ENCODE results near the gene JDP2. TPM values are rescaled to one million over a fixed set of nuclear protein-coding genes. Genes with fewer than 3 reads are reported as not detected.

JDP2 gene
- total RNA-seq, 1 experiment from 2014 or later = 22.8 TPM

GRCh38 chr14:75522224-75522982 is 94.6 kb downstream of the JDP2 start, which contains the start of gene BATF:
Gene BATF (plus strand): TSS chr14:75522469. CDS start chr14:75522683, 214 bp downstream.
- H3K79me2 ChIP-seq (ENCODE audit: insufficient read depth, low read length) = no peaks in the 10 kb centered on the region
- no peaks in the 10 kb centered on the region for H3K23me2 ChIP-seq (ENCODE audit: insufficient read length, low read depth, low read length, poor library complexity, severe bottlenecking)
- H3K4me2 ChIP-seq (ENCODE audit: insufficient read depth, insufficient read length, low read length) = no peak within 1 kb of the TSS
- H4K20me1 ChIP-seq (ENCODE audit: control insufficient read depth, insufficient read depth, insufficient read length) = no peaks in the 10 kb centered on the region
- TF ChIP-seq CTCF (conservative IDR thresholded peaks at IDR 0.05) = no peak
- H3K14ac ChIP-seq (ENCODE audit: insufficient read depth, low read length) = 0 out of 2 replicates have a peak within 1 kb of the TSS, but pooled peaks have one; percentile 17
- no peaks in the 10 kb centered on the region for H3K79me1 ChIP-seq (ENCODE audit: insufficient read depth, low read depth, low read length, poor library complexity, severe bottlenecking)
- no peaks in the 10 kb centered on the region for H3K27me3 ChIP-seq (ENCODE audit: insufficient read depth, low read length)
- H3K27ac ChIP-seq (ENCODE audit: insufficient read length, low read depth, low read length) = no peak within 1 kb of the TSS
- no peak within 1 kb of the TSS for H2BK12ac ChIP-seq (ENCODE audit: insufficient read length, low read depth, low read length)
- H3T11ph ChIP-seq (ENCODE audit: low read length) = no peak within 1 kb of the TSS
- no peaks in the 10 kb centered on the region for H3K4me1 ChIP-seq (ENCODE audit: insufficient read depth, low read length)
- H2BK120ac ChIP-seq (ENCODE audit: low read depth, low read length, poor library complexity, severe bottlenecking) = no peak within 1 kb of the TSS
- H3K23ac ChIP-seq (ENCODE audit: insufficient read length, low read depth, low read length) = no peak within 1 kb of the TSS
- no peak for DNase-seq
- H3K27ac Mint-ChIP-seq = no peak within 1 kb of the TSS; a peak in 2 of 7 replicates
- peaks cover 2% of the 10 kb centered on the region; the same call in 1 of the 2 replicates for H3K27me3 Mint-ChIP-seq (ENCODE audit: low read depth)
- no peak within 1 kb of the TSS for H2AK5ac ChIP-seq (ENCODE audit: insufficient read length, low read length)
- no peak within 1 kb of the TSS; a peak in 1 of 5 replicates for H3K4me3 Mint-ChIP-seq
- no peak within 1 kb of the TSS for H2AFZ ChIP-seq (ENCODE audit: low read length)
- no peak within 1 kb of the TSS for H3K56ac ChIP-seq (ENCODE audit: insufficient read length, low read depth, low read length)
- H4K8ac ChIP-seq (replicated peaks; ENCODE audit: insufficient read length, low read depth, low read length) = no peak within 1 kb of the TSS
- H3K9me3 Mint-ChIP-seq = no peaks in the 10 kb centered on the region
- H4K91ac ChIP-seq (ENCODE audit: insufficient read length, low read depth, low read length) = no peak within 1 kb of the TSS
- no peak within 1 kb of the TSS for H2BK20ac ChIP-seq (ENCODE audit: low read depth, low read length, poor library complexity, severe bottlenecking)
- H3K9me3 ChIP-seq (ENCODE audit: control insufficient read depth, low read depth, low read length) = no peaks in the 10 kb centered on the region
- H3K4ac ChIP-seq (ENCODE audit: low read depth, low read length) = no peak within 1 kb of the TSS
- no peak within 1 kb of the TSS for H2BK5ac ChIP-seq (ENCODE audit: insufficient read length, low read length)
- no peak within 1 kb of the TSS for H4K5ac ChIP-seq (ENCODE audit: insufficient read length, low read depth, low read length)
- no peak within 1 kb of the TSS for H2BK15ac ChIP-seq (ENCODE audit: low read depth, low read length)
- H3K9ac ChIP-seq (ENCODE audit: extremely low read depth, insufficient read length, low read length) = no peak within 1 kb of the TSS
- H3K18ac ChIP-seq (ENCODE audit: insufficient read length, low read depth, low read length) = no peak within 1 kb of the TSS
- WGBS (ENCODE audit: extremely low coverage, insufficient read length, low lambda C conversion rate) = no CpG with 5 or more reads among the region's 13 CpGs
- H3K4me1 Mint-ChIP-seq = peaks cover 9% of the 10 kb centered on the region in 2 experiments
- H3K36me3 Mint-ChIP-seq (ENCODE audit: insufficient read depth in 1 of 3, low read depth in 3 of 3) = no peaks in the 10 kb centered on the region
